BLaER1 treated with 17β-estradiol and CSF1 and Interleukin-3, amounts not matched to agents 10 nM and 100 nM (cell line): Measurements from ENCODE around the gene TMEM129.

ENCODE experiments used
- H3K27ac ChIP-seq, 11 experiments: shearing (Covaris generic); formaldehyde crosslinking; 2 replicates each; pipeline ENCODE4 v1.8.1; 2022
- H3K27me3 ChIP-seq, 11 experiments: shearing (Covaris generic); formaldehyde crosslinking; 2 replicates each; pipeline ENCODE4 v1.8.1; 2022
- H3K36me3 ChIP-seq, 11 experiments: shearing (Covaris generic); formaldehyde crosslinking; 2 replicates each; pipeline ENCODE4 v1.8.1; 2022
- H3K4me1 ChIP-seq, 10 experiments: shearing (Covaris generic); formaldehyde crosslinking; 2 replicates each; pipeline ENCODE4 v1.8.1; 2022
- H3K4me2 ChIP-seq, 11 experiments: shearing (Covaris generic); formaldehyde crosslinking; 2 replicates each; pipeline ENCODE4 v1.8.1; 2022
- H3K4me3 ChIP-seq, 10 experiments: shearing (Covaris generic); formaldehyde crosslinking; 2 replicates each; pipeline ENCODE4 v1.8.1; 2022
- H3K9ac ChIP-seq, 11 experiments: shearing (Covaris generic); formaldehyde crosslinking; 2 replicates each; pipeline ENCODE4 v1.8.1; 2022
- H3K9me3 ChIP-seq, 11 experiments: shearing (Covaris generic); formaldehyde crosslinking; replicated peaks in 1 of 11; 2 replicates each; pipeline ENCODE4 v1.8.1; 2022
- H4K20me1 ChIP-seq, 11 experiments: shearing (Covaris generic); formaldehyde crosslinking; 2 replicates each; pipeline ENCODE4 v1.8.1; 2022
- Cebpa-rat ChIP-seq, 11 experiments: shearing (Covaris generic); IDR thresholded peaks; 2 replicates each; pipeline ENCODE4 v1.8.1; 2022

Gene TMEM129

GRCh38 chr4:1766106-1767060 is 45.3 kb upstream of the TMEM129 start:
- Histone ChIP-seq H3K4me1 (peaks cover 20 to 60% (median 49%) of the 10 kb centered on the region in 10 experiments), H3K9ac (no peak overlapping the region), H4K20me1 (peaks cover 0 to 64% (median 22%) of the 10 kb centered on the region in 11 experiments; a peak in 15 of 22 replicates), H3K4me2 (peak overlapping the region in 8 of 11 experiments; percentile 7 to 84 (median 69); a peak in 14 of 22 replicates), H3K4me3 (no peak overlapping the region; a peak in 1 of 20 replicates), H3K36me3 (no peaks in the 10 kb centered on the region), H3K27ac (no peak overlapping the region), H3K27me3 (peaks cover 54 to 93% (median 75%) of the 10 kb centered on the region in 11 experiments; a peak in 21 of 22 replicates), H3K9me3 (no peaks in the 10 kb centered on the region)
- no peak for TF ChIP-seq Cebpa-rat (IDR thresholded peaks at IDR 0.05)

GRCh38 chr4:1765409-1766072 is 44.4 kb upstream of the TMEM129 start:
- Histone ChIP-seq H3K4me1 (peaks cover 15 to 53% (median 41%) of the 10 kb centered on the region in 10 experiments; a peak in 18 of 20 replicates), H4K20me1 (peaks cover 0 to 59% (median 22%) of the 10 kb centered on the region in 11 experiments; a peak in 15 of 22 replicates), H3K4me2 (peak overlapping the region in 6 of 11 experiments; percentile 7 to 84 (median 69); a peak in 6 of 22 replicates), H3K27ac (no peak overlapping the region), H3K27me3 (peaks cover 54 to 84% (median 75%) of the 10 kb centered on the region in 11 experiments; a peak in 21 of 22 replicates), H3K9ac (no peak overlapping the region), H3K9me3 (no peaks in the 10 kb centered on the region), H3K4me3 (no peak overlapping the region), H3K36me3 (no peaks in the 10 kb centered on the region)
- TF ChIP-seq Cebpa-rat (IDR thresholded peaks at IDR 0.05) = no peak

GRCh38 chr4:1764670-1765069 is 43.5 kb upstream of the TMEM129 start:
- H3K9ac ChIP-seq = no peak overlapping the region
- no peak overlapping the region for H3K4me2 ChIP-seq
- peaks cover 49 to 75% (median 66%) of the 10 kb centered on the region in 11 experiments; a peak in 21 of 22 replicates for H3K27me3 ChIP-seq
- H3K9me3 ChIP-seq = no peaks in the 10 kb centered on the region
- H3K27ac ChIP-seq = no peak overlapping the region
- H3K4me1 ChIP-seq = peaks cover 15 to 53% (median 40%) of the 10 kb centered on the region in 10 experiments; a peak in 18 of 20 replicates
- H4K20me1 ChIP-seq = peaks cover 0 to 50% (median 22%) of the 10 kb centered on the region in 11 experiments; a peak in 15 of 22 replicates
- TF ChIP-seq Cebpa-rat (IDR thresholded peaks at IDR 0.05) = no peak
- H3K4me3 ChIP-seq = no peak overlapping the region
- no peaks in the 10 kb centered on the region for H3K36me3 ChIP-seq

- Histone ChIP-seq H3K27ac (no peak overlapping the region), H3K4me3 (no peak overlapping the region), H4K20me1 (peaks cover 0 to 40% (median 15%) of the 10 kb centered on the region in 11 experiments; a peak in 15 of 22 replicates), H3K9ac (peak overlapping the region in 5 of 11 experiments; percentile 16 to 36 (median 23); a peak in 3 of 22 replicates), H3K27me3 (peaks cover 39 to 65% (median 56%) of the 10 kb centered on the region in 11 experiments; a peak in 21 of 22 replicates), H3K36me3 (no peaks in the 10 kb centered on the region), H3K4me1 (peaks cover 7 to 51% (median 35%) of the 10 kb centered on the region in 10 experiments; a peak in 18 of 20 replicates), H3K4me2 (peak overlapping the region in 10 of 11 experiments; percentile 43 to 68 (median 51); a peak in 15 of 22 replicates), H3K9me3 (no peaks in the 10 kb centered on the region)
- TF ChIP-seq Cebpa-rat (IDR thresholded peaks at IDR 0.05) = no peak
These were observed 42.5 kb upstream of the TMEM129 start for GRCh38 chr4:1763550-1764080.

- Histone ChIP-seq H3K4me1 (peaks cover 7 to 51% (median 35%) of the 10 kb centered on the region in 10 experiments; a peak in 18 of 20 replicates), H3K27ac (no peak overlapping the region), H3K4me2 (peak overlapping the region in 3 of 11 experiments; percentile 14 to 33 (median 14); a peak in 1 of 22 replicates), H3K9me3 (no peaks in the 10 kb centered on the region), H3K9ac (no peak overlapping the region), H3K36me3 (no peaks in the 10 kb centered on the region), H3K27me3 (peaks cover 34 to 60% (median 51%) of the 10 kb centered on the region in 11 experiments; a peak in 21 of 22 replicates), H3K4me3 (no peak overlapping the region), H4K20me1 (peaks cover 0 to 35% (median 10%) of the 10 kb centered on the region in 11 experiments; a peak in 12 of 22 replicates)
- no peak for TF ChIP-seq Cebpa-rat (IDR thresholded peaks at IDR 0.05)
These were observed 42.0 kb upstream of the TMEM129 start for GRCh38 chr4:1763070-1763549.

GRCh38 chr4:1762264-1763010 is 41.3 kb upstream of the TMEM129 start:
- Histone ChIP-seq H3K9ac (no peak overlapping the region), H3K4me1 (peaks cover 6 to 52% (median 36%) of the 10 kb centered on the region in 10 experiments; a peak in 17 of 20 replicates), H3K4me3 (no peak overlapping the region), H3K27ac (no peak overlapping the region), H4K20me1 (peaks cover 0 to 33% (median 9%) of the 10 kb centered on the region in 11 experiments; a peak in 11 of 22 replicates), H3K36me3 (no peaks in the 10 kb centered on the region), H3K27me3 (peaks cover 31 to 54% (median 47%) of the 10 kb centered on the region in 11 experiments; a peak in 21 of 22 replicates), H3K9me3 (no peaks in the 10 kb centered on the region), H3K4me2 (no peak overlapping the region)
- no peak for TF ChIP-seq Cebpa-rat (IDR thresholded peaks at IDR 0.05)

GRCh38 chr4:1761130-1761689 is 40.1 kb upstream of the TMEM129 start:
- H3K9ac ChIP-seq = no peak overlapping the region
- peaks cover 0 to 28% (median 5%) of the 10 kb centered on the region in 11 experiments; a peak in 11 of 22 replicates for H4K20me1 ChIP-seq
- H3K9me3 ChIP-seq = no peaks in the 10 kb centered on the region
- peaks cover 31 to 44% (median 39%) of the 10 kb centered on the region in 11 experiments; a peak in 21 of 22 replicates for H3K27me3 ChIP-seq
- no peak for TF ChIP-seq Cebpa-rat (IDR thresholded peaks at IDR 0.05)
- no peak overlapping the region for H3K27ac ChIP-seq
- no peaks in the 10 kb centered on the region for H3K36me3 ChIP-seq
- H3K4me1 ChIP-seq = peaks cover 6 to 45% (median 31%) of the 10 kb centered on the region in 10 experiments; a peak in 17 of 20 replicates
- H3K4me2 ChIP-seq = no peak overlapping the region
- no peak overlapping the region for H3K4me3 ChIP-seq
